ENCODE measurements around the gene STK25. TPM values are rescaled to one million over a fixed set of nuclear protein-coding genes. Genes with fewer than 3 reads are reported as not detected.
"Not testable (repeated sequence)": the region's sequence is repeated elsewhere in the genome, so short reads cannot be mapped to it uniquely, and the experiment has no call there.

Gene STK25
- total RNA-seq, 3 donors from 2014 or later, result 102 to 139 (median 126) TPM

GRCh38 chr2:241514553-241514952 lies 6.2 kb upstream of the STK25 start:
- H3K27ac ChIP-seq, result no peak overlapping the region
- DNase-seq (ENCODE audit: low spot score in 2 of 2), result no peak
- no peaks in the 10 kb centered on the region for H3K27me3 ChIP-seq
- no peak for TF ChIP-seq POLR2A (IDR thresholded peaks at IDR 0.05)
- TF ChIP-seq POLR2AphosphoS5 (IDR thresholded peaks at IDR 0.05), result no peak
- TF ChIP-seq, protein P1, sequence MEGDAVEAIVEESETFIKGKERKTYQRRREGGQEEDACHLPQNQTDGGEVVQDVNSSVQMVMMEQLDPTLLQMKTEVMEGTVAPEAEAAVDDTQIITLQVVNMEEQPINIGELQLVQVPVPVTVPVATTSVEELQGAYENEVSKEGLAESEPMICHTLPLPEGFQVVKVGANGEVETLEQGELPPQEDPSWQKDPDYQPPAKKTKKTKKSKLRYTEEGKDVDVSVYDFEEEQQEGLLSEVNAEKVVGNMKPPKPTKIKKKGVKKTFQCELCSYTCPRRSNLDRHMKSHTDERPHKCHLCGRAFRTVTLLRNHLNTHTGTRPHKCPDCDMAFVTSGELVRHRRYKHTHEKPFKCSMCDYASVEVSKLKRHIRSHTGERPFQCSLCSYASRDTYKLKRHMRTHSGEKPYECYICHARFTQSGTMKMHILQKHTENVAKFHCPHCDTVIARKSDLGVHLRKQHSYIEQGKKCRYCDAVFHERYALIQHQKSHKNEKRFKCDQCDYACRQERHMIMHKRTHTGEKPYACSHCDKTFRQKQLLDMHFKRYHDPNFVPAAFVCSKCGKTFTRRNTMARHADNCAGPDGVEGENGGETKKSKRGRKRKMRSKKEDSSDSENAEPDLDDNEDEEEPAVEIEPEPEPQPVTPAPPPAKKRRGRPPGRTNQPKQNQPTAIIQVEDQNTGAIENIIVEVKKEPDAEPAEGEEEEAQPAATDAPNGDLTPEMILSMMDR (IDR thresholded peaks at IDR 0.05), result no peak
- intact Hi-C loops (cut with DNase I; ENCODE audit: low total_unique reads), result no loop called here
- H3K9me3 ChIP-seq, result no peaks in the 10 kb centered on the region
- H3K36me3 ChIP-seq, result no peaks in the 10 kb centered on the region
- no peak overlapping the region for H3K4me3 ChIP-seq
- peaks cover 0 to 3% of the 10 kb centered on the region in 2 donors for H3K4me1 ChIP-seq

DNA sequence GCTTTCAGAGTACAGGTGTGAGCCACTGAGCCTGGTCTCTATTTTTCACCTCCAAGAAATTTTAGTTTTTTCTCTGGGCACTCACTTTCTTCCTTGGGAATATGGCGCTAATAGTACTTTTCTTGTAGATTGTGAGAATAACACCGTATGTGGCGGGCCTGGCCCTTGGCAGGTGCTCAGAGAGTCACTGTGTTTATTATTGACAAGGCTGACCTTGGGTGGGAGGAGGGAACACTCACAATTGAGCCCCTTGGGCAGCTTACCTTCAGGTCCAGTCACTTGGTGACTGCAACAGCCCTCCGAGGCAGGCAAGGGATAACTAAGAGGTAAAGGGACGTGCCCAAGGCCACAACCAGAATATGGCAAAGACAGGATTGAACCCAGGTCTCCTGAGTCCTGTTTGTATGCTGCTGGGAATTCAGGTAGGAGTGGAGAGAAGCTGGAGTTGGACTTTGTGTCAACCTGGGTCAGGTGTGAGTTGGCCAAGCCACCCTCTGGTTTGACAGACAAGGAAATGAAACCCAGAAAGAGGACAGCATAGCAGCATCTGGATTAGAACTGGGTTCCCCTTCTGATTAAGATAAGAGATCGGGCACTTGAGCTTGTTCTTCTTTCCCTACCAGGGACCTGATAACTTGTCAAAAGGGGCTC lies 2.8 kb upstream of the STK25 start:
- Histone ChIP-seq H3K27ac (no peak overlapping the region), H3K27me3 (no peaks in the 10 kb centered on the region), H3K4me1 (peaks cover 3 to 16% of the 10 kb centered on the region in 2 donors), H3K36me3 (no peaks in the 10 kb centered on the region), H3K4me3 (no peak overlapping the region), H3K9me3 (no peaks in the 10 kb centered on the region)
- DNase-seq (ENCODE audit: low spot score in 2 of 2), result no peak
- intact Hi-C loops (cut with DNase I; ENCODE audit: low total_unique reads), result no loop called here
- TF ChIP-seq POLR2AphosphoS5 (IDR thresholded peaks at IDR 0.05), result no peak

GRCh38 chr2:241509155-241509784 lies 886 bp upstream of the STK25 start:
- Histone ChIP-seq H3K27me3 (no peaks in the 10 kb centered on the region), H3K4me3 (peak overlapping the region; percentile 90 to 98 (median 90)), H3K27ac (peak overlapping the region; percentile 85 to 89), H3K36me3 (no peaks in the 10 kb centered on the region), H3K4me1 (peaks cover 3 to 16% of the 10 kb centered on the region in 2 donors), H3K9me3 (no peaks in the 10 kb centered on the region)
- intact Hi-C loops (cut with DNase I; ENCODE audit: low total_unique reads), result no loop called here
- TF ChIP-seq POLR2A (IDR thresholded peaks at IDR 0.05), result no peak
- no peak for TF ChIP-seq POLR2AphosphoS5 (IDR thresholded peaks at IDR 0.05)
- DNase-seq (ENCODE audit: low spot score in 2 of 2), result no peak

DNA sequence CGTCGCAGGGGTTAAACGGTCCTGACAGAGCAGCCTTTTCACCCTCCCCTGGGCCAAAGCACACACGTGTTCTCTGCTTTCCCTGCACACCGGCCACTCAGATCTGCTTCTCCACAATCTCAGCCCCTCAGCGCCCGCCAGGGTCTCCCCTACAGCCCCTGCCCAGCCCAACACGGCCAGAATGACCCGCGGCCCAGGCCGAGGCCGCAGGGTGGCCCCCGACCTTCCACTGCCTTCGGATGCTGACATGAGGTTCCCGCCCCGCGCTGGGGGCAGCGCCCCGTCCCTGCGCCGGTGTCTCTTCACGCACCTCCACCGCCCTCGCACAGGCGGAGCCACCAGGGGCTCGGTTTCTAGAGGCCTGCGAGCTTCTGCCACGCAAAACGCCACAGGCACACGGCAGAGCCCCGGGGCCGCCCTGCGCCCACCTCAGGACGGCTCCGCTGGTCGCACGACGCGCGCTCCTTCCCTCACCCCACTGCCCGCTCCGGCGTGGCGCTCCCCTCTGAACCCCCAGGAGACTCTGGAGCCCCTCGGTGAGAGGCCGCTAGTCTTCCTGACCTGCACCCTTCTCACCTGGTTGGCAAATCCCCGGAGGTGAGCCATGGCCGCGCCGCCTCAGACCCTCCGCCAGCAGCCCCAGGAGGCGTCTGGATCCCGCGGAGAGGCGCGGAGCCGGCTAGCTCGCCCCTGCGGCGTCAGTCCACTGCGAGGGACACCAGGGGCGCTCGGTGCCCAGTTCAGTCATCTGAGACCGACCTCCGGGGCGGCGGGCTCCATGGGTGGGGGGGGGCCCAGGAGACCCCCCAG lies 749 bp downstream of the STK25 start:
- H3K9me3 ChIP-seq, result no peaks in the 10 kb centered on the region
- no peaks in the 10 kb centered on the region for H3K36me3 ChIP-seq
- H3K4me3 ChIP-seq, result peak overlapping the region; percentile 90 to 98 (median 90)
- peaks cover 3 to 16% of the 10 kb centered on the region in 2 donors for H3K4me1 ChIP-seq
- no peaks in the 10 kb centered on the region for H3K27me3 ChIP-seq
- intact Hi-C loops (cut with DNase I; ENCODE audit: low total_unique reads), result no loop called here
- DNase-seq (ENCODE audit: low spot score in 2 of 2), result no peak
- peak overlapping the region; percentile 85 to 89 for H3K27ac ChIP-seq
- TF ChIP-seq POLR2A (IDR thresholded peaks at IDR 0.05), result no peak
- TF ChIP-seq, protein P1 (IDR thresholded peaks at IDR 0.05), result no peak
- no peak for TF ChIP-seq POLR2AphosphoS5 (IDR thresholded peaks at IDR 0.05)

DNA sequence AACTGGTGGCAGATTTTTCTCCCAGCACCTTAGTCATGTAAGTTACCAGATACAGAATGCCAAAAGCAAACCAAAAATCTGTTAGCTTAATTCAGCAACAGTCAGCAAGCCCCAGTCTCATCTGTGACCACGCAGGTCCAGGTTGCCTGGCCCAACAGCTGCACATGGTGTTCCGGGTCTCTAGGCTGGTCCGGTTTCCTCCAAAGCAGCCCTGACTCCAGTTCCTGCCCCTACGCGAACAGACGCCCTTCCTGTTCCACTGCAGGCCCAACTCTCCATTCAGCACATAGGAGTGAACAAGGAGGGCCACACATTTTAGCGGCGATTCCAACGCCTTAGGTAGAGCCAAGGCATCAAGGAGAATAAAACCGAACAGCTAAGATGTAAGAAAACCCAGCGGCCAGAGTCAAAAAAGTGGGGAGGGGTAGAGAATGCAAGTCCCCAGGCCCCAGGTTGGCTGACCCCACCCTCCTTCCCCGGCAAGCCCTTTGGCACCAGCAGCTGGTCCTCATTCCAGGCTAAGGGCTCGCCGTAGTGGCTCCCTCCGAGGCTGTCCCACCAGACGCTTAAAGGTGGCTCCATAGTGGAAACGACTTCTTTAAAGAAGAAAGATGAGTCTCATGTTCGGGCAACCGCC lies 1.5 kb downstream of the STK25 start:
- TF ChIP-seq POLR2A (IDR thresholded peaks at IDR 0.05), result no peak
- no peak for TF ChIP-seq POLR2AphosphoS5 (IDR thresholded peaks at IDR 0.05)
- TF ChIP-seq, protein P1 (IDR thresholded peaks at IDR 0.05), result no peak
- H3K4me3 ChIP-seq, result peak overlapping the region; percentile 90 to 98 (median 90)
- intact Hi-C loops (cut with DNase I; ENCODE audit: low total_unique reads), result no loop called here
- peaks cover 3 to 16% of the 10 kb centered on the region in 2 donors for H3K4me1 ChIP-seq
- H3K36me3 ChIP-seq, result no peaks in the 10 kb centered on the region
- no peak for DNase-seq (ENCODE audit: low spot score in 2 of 2)
- no peaks in the 10 kb centered on the region for H3K9me3 ChIP-seq
- no peaks in the 10 kb centered on the region for H3K27me3 ChIP-seq
- peak overlapping the region in 1 of 2 donors; percentile 89 for H3K27ac ChIP-seq

- H3K27ac ChIP-seq; H3K36me3 ChIP-seq; H3K9me3 ChIP-seq; DNase-seq (ENCODE audit: low spot score in 2 of 2); intact Hi-C loops (cut with DNase I; ENCODE audit: low total_unique reads); H3K27me3 ChIP-seq: not testable (repeated sequence)
- peaks cover 3 to 16% of the 10 kb centered on the region in 2 donors for H3K4me1 ChIP-seq
- peak overlapping the region in 1 of 3 donors; percentile 90 for H3K4me3 ChIP-seq
Observed at GRCh38 chr2:241506317-241506716, 2.1 kb downstream of the STK25 start.

Measured in breast epithelium (tissue), 4 donors.